ENCODE data around the gene PAIP2.

DNA sequence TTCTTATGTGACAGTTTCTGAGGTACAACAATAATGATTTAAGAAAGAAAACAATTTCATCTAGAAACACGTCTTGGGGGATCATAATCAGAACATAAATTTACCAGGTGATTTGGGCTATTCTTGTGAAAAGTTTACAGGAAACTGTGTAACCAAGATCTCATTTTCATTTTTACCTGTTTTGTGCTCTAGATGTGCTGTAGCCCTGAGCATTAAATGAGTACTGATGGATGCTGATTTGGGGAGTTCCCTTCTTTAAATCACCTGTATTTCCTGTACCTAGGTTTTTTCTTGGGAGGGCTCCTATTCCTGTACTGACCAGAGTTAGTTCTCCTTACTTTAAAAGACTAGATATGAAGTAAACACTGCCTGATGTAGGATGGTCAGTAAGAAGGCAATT, 35.5 kb upstream of the PAIP2 start:
- TF ChIP-seq, protein P1, sequence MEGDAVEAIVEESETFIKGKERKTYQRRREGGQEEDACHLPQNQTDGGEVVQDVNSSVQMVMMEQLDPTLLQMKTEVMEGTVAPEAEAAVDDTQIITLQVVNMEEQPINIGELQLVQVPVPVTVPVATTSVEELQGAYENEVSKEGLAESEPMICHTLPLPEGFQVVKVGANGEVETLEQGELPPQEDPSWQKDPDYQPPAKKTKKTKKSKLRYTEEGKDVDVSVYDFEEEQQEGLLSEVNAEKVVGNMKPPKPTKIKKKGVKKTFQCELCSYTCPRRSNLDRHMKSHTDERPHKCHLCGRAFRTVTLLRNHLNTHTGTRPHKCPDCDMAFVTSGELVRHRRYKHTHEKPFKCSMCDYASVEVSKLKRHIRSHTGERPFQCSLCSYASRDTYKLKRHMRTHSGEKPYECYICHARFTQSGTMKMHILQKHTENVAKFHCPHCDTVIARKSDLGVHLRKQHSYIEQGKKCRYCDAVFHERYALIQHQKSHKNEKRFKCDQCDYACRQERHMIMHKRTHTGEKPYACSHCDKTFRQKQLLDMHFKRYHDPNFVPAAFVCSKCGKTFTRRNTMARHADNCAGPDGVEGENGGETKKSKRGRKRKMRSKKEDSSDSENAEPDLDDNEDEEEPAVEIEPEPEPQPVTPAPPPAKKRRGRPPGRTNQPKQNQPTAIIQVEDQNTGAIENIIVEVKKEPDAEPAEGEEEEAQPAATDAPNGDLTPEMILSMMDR (IDR thresholded peaks at IDR 0.05; ENCODE audit: low read length) = no peak
- TF ChIP-seq EZH2 (IDR thresholded peaks at IDR 0.05; ENCODE audit: borderline replicate concordance, low read length) = no peak
